Tongue (tissue), 2 donors: ENCODE data around the gene RTL10. TPM values are rescaled to one million over a fixed set of nuclear protein-coding genes. Genes with fewer than 3 reads are reported as not detected.

Experiments
- DNase-seq: peaks from one replicate; pipeline ENCODE4 v3.0.0-alpha.2; 2015
- total RNA-seq: library from RNA; depleted of rRNA; stranded (reverse); fragments of >200 nt; gene quantifications from one replicate; pipeline ENCODE4 v1.2.3, GENCODE V29; 2014

RTL10 gene
- total RNA-seq, 1 donor from 2014 or later: 16.2 TPM

GRCh38 chr22:19863571-19863970 lies 8.9 kb upstream of the RTL10 start:
- DNase-seq: no peak

DNA sequence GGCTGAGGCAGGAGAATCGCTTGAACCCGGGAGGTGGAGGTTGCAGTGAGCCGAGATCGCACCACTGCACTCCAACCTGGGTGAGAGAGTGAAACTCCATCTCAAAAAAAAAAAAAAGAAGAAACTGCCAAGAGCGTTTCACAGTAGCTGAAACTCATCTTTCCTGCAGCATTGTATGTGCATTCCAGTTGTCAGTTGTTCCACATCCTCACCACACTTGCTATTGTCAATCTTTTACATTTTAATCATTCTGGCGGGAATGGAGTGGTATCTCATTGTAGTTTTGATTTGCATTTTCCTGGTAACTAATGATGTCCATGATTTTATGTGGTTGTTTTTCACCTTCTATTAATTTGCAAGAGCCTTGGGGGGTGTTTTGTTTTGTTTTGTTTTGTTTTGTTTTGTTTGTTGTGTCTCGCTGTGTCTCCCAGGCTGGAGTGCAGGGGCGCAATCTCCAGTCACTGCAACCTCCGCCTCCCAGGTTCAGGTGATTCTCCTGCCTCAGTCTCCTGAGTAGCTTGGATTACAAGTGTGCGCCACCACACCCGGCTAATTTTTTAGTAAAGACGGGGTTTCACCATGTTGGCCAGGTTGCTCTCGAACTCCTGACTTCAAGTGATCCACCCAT lies 8.1 kb upstream of the RTL10 start:
- peak; percentile 64 for DNase-seq

GRCh38 chr22:19859861-19860510 lies 5.3 kb upstream of the RTL10 start:
- DNase-seq: no peak

DNA sequence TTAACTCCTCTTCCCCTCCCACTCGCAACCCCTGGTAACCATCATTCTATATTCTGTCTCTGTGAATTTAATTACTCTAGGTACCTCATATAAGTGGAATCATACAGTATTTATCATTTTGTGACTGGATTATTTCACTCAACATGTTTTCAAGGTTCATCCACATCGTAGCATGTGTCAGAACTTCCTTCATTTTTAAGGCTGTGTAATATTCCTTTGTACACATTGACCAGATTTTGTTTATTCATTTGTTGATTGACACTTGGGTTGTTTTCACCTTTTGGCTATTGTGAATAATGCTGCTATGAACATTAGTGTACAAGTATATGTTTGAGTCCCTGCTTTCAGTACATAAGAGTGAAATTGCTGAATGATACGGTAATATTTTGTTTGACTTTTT lies 2.7 kb upstream of the RTL10 start:
- DNase-seq: no peak

DNA sequence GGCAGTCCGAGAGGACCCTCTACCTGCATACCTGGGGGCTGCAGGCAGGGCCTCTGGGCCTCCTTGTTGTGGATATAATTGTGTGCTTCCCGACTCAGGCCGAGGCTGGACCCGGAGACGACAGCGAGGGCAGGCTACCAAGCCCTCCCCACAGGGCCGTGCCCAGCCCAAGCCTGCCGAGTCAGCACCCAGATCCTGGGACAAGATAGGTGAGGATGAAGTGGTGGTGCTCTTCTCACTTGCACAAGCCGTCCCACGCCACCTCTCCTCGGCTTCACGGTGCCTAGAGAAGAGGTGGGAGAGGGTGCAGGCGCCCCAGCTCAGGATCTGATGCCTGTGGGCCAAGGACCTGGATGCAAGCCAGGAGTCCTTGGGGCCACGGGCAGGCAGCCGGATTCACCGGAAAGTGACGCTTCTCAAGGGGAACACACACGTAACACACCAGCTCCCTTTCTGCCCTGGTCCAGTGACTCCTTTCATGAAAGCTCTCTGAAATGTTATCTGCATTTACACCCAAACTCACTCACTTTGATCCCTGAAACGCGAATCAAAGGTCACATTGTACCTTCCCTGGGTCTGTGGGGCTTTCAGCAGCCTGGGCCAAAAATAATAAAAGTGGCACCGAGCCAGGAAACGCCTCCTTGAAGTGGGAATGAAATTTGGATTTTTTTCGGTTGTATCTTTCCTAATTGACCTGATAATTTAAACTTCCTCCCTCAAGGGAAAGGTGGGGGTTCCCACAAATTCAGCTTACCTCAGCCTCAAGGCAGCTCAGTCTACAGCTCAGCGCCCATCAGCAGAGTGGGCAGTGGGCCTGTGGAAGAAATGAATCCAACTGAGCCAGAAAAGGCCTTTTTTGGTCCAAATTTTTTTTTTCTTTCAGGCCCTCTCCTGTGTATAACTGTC lies 1.1 kb upstream of the RTL10 start:
- DNase-seq: peak; percentile 54

- DNase-seq: no peak
Measured at GRCh38 chr22:19853879-19854777, 546 bp downstream of the RTL10 start.

GRCh38 chr22:19853058-19853878 lies 1.4 kb downstream of the RTL10 start:
- no peak for DNase-seq

DNA sequence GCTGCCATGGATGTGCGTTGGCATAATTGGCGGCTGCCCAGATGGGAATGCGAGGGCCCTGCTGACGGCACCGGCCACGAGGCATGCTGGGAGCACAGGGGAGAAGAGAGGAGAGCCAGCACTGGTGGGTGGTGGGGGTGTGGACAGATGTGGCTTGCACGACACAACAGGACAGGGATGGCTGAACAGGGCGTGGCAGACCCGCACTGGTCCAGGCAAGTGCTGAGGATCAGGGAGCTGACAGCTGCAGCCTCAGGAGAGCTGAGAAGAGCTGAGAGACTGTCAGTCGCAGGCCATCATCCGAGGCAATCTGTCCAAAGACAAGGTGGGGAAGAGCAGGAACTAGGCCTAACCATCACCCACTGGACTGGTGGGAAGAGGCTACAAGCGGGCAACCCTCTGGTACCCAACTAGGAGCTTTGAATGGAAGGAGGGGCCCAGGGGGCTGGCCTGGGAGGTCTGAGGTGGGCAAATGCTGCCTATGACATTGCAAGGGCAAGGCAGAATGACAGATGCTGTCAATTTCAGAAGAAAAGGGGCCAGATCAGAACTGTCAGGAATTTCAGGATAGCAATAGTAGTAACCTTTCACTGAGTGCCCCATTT lies 2.4 kb downstream of the RTL10 start:
- DNase-seq: peak; percentile 54

DNA sequence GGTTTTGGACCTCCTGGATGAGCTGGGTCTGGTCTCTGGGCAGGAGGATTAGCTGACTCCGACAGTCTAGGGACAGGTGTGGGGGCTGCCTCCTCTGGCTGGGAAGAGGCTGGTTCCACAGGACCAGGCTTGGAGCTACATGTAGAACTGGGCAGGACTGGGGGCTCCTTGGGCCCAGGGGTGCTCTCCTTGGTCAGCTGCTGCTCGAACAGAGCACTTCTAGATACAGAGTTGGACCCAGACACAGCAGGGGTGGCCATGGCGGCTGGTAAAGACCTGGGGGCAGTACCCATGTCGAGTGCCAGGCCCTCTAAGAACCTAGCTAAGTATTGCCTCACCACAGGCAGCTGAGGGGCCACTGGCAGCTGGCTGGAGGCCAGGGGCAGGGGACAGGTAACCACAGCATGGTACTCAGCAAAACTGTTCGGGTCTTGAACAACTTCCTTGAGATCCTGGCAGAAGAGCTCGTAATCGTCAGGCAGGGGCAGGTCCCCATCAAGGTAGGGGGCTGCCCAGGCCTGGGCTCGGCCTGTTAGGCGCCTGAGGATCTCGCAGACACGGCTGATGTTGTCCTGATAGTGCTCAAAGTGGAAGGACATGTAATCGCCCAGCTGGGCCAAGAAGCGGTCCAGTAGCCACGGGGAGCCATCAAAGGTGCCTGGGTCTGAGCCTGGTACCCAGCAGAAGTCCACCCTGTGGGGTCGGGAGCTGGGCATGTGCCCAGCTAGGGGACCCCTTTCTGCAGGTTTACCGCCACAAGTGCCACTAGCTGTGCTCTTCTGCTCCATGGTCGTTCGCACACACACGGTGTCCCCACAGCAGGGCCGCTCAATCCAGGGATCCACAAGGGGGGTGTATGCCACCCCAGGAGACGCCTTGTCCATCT lies 3.1 kb downstream of the RTL10 start:
- DNase-seq: no peak

DNA sequence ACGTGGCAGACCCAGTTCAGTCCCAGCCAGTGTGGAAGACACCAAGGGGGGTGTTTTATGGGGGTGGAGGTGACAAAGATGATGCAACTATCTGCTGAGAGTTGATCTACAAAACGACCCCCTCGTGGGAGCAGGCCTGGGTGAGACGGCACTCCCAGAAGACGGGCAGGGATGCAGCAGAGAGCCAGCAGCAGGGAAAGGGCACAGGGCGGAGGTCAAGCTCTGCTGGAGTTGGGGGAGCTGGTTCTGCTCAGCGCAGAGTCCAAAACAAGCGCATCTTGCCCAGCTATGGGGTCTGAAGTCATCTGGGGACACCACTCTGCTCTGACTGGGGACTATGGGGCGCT lies 3.9 kb downstream of the RTL10 start:
- no peak for DNase-seq

DNA sequence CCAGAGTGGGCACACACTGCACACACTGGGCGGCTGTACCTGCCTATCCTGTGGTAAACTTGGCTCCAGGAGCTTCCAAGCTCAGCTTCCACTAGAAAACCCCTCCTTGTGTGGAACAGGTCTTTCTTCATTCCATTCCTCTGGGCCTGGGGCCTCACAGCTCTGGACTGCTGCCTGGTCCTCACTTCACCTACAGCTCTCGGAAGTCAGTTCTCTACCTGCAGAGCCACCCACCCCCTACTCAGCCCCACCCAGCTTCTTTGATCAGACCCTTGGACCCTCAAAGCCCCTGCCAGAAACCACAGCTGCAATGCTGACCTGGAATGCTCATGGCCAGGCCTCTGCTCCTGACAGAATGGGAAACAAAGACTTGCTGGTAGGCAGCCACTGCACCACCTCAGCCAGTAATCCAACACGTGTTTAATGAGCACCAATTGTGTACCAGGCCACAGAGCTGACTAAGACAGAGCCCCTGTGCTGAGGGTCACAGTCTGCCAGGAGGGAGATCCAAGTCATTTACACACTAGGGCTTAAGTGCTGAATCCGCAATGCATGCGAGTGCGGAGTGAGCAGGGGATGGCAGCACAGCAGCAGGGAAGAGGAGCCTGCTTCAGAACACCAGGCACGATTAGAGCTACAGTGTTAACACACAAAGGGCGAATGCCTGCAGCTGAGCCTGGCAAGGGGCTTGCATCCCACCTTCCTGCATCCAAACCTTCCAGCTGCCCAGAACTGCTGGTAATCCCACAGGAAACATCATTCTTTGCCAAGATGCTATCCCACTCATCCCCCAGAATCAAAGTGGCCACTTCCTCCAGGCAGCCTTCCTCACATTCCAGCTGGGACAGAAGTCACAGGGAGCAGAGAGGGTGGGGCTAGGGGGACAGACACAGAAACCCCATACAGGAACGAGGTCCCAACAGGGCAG lies 4.6 kb downstream of the RTL10 start:
- no peak for DNase-seq

DNA sequence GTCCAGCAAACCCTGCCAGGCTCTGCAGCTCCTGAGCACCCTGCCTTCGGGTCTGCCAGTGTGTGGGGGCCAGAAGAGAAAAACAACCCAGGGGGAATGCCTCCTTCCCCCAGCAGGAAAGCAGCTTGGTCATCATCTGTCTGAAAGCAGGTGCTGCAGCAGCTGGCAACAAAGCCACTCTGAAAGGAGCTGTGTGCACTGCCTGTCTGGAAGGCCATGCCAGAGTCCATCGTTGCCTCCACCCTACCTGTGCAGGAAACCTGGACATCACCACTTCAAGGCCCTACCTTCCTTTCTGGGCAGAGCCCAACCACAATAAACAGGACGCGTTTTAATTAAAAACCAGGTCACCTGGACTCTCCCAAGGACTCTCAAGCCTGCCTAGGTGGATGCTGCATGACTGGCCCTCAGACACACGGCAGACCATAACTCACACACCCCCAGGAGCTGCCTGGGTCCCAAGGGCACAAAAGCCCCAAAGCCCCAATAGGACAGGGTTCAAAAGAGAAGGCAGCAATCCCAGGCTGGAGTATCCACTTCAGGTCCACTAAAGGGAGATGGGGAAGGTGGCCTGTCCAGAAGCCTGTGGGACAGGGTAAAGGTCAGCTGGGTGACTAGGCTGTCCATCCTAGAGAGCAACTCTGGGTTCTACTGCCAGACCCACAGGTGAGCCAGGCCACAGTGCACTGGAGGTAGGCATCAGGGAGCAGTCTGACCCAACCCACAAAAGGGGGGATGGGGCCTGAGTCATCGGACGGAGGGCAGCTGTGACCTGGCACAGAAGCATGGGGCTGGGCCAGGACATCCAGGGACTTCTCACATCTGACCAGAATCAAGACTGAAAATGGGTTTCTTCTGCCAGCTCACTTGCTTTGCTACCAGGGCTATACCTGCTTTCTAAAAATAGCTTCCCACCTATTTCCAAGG lies 6.1 kb downstream of the RTL10 start:
- no peak for DNase-seq

- DNase-seq: no peak
Measured at GRCh38 chr22:19847345-19847632, 7.4 kb downstream of the RTL10 start.

DNA sequence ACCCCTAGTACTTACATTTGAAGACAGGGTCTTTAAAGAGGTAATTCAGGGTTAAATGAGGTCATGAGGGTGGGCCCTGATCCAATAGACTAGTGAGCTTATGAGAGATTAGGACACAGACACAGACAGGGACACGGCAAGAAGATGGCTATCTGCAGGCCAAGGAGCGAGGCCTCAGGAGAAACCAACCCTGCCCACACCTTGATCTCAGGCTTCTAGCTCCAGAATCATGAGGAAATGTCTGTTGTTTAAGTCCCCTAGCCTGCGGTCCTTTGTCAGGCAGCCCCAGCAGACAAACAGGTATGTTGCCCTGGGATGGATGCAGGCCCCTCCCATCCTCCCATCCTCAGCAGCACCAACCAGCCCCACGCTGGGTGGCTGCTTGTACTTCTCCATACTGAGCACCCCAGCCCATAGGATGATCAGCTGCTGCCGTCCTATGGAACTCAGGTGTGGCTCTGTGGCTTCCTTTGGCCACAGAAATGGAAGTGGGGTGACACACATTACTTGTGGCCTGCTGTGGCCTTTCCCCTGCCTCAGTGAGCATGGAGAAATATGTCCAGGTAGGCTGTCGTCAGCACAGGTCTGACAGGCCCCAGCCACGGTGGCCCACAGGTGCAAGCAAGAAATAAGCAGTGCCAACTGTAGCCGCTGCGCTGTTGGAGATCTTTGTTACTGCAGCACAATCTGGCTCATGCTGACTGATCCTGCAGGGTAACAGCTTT lies 7.9 kb downstream of the RTL10 start:
- no peak for DNase-seq

DNA sequence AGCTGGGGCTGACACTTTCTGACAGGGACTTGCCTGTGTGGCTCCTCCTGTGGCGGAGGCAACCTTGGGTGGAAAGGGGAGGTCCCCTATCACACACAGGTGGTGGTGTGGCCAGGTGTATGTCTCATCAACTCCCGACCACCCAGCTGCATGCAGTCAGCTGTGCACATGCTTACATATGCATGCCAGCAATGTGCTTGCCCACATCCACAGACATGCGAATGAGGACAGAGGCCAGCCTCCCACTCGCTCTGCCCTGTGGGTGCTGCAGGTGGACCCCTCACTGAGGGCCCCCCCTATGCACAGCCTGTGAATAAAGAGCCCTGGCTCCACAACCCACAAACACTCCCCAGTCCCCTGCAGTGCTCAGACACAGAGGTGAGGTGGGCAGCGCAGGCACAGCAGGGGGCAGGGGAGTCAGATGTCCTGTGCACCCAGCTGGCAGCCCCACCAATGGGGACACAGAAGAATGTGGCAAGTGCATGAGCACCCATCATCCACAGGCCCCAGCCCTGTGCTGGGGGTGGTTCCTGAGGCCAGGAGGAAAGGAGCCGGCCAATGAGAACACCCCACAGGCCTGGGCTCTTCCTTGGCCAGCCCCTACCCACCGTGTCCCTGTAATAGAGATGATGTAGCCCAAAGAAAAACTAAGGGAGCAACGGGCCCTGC lies 9.5 kb downstream of the RTL10 start:
- no peak for DNase-seq

DNA sequence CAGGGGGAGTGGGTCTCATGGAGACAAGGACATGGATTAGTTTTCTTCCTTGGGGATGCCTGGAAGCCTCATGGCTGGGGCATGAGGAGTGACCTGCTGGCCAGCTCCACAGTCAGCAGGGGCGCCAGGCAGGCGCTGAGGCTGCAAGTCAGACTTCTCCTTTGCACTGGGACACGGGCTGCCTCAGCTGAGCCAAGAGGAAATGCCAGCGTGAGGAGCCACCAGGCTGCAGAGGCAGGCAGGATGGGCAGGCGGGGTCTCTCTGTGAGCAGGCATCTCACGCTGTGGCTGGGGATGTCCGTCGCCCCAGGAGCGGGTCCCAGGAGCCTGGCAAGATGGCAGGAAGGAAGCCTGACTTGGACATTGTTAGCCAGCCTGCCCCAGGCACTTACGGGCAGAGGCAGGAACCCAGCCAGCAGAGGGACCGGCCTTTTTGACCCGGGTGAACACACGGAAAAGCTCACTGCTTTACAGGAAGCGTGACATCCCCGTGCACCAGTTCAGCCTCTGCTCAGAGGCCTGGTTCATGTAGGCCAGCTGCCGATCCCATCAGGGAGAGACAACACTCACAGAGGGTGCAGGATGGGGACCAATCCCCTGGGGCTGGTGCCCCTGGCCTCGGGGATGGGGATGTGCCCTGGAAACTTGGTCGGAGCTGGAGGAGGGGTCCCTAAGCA lies 10.2 kb downstream of the RTL10 start:
- DNase-seq: no peak
